ENCODE results near the gene TM4SF1.

- TF ChIP-seq CTCF (IDR thresholded peaks at IDR 0.05) (no peak), POLR2A (IDR thresholded peaks at IDR 0.05) (no peak)
These were observed 17.9 kb upstream of the TM4SF1 start for GRCh38 chr3:149395107-149396089.
